Measurements from ENCODE around the gene BACH2.
"Not testable (repeated sequence)": the region's sequence is repeated elsewhere in the genome, so short reads cannot be mapped to it uniquely, and the experiment has no call there.

GRCh38 chr6:90055924-90056323 is 240.7 kb downstream of the BACH2 start:
- not testable (repeated sequence) for TF ChIP-seq CHD2 (IDR thresholded peaks at IDR 0.05; ENCODE audit: low read length); EP300 (IDR thresholded peaks at IDR 0.05; ENCODE audit: borderline replicate concordance in 1 of 2, low read depth in 2 of 2, low read length in 2 of 2); CTCF (IDR thresholded peaks at IDR 0.05; ENCODE audit: control extremely low read depth in 1 of 3, insufficient read depth in 1 of 3, low read depth in 1 of 3, low read length in 3 of 3); POLR2AphosphoS5 (IDR thresholded peaks at IDR 0.05; ENCODE audit: low read depth, low read length); E2F6 (IDR thresholded peaks at IDR 0.05); MAX (IDR thresholded peaks at IDR 0.05); EZH2 (IDR thresholded peaks at IDR 0.05; ENCODE audit: low read depth, low read length, severe bottlenecking); KDM5A (IDR thresholded peaks at IDR 0.05; ENCODE audit: low read length)
